Mesendoderm (in vitro differentiated cells): ENCODE results near the gene MT1A.

ENCODE experiments used
- DNase-seq: peaks from one replicate; pipeline ENCODE4 v3.0.0; 2013
- H2AK5ac ChIP-seq: 2 replicates; pipeline ENCODE4 v1.6.1; 2013; ENCODE audit warnings: low read length, inconsistent platforms
- H2BK120ac ChIP-seq: 2 replicates; pipeline ENCODE4 v1.6.1; 2013; ENCODE audit warnings: low read depth, mild to moderate bottlenecking, low read length, moderate library complexity, mixed read lengths
- H2BK15ac ChIP-seq: replicated peaks from 2 replicates; pipeline ENCODE4 v1.6.1; 2013; ENCODE audit warnings: low read depth, mild to moderate bottlenecking, moderate library complexity
- H2BK5ac ChIP-seq: 2 replicates; pipeline ENCODE4 v1.6.1; 2013; ENCODE audit warnings: low read length, inconsistent platforms
- H3K18ac ChIP-seq: 2 replicates; pipeline ENCODE4 v1.6.1; 2013; ENCODE audit warnings: mild to moderate bottlenecking, low read length, mixed read lengths
- H3K23ac ChIP-seq: one replicate; pipeline ENCODE4 v1.6.1; 2013; ENCODE audit warnings: low read length
- H3K27ac ChIP-seq: 2 replicates; pipeline ENCODE4 v1.5.1; 2013; ENCODE audit warnings: low read depth, mild to moderate bottlenecking, inconsistent platforms, low read length, moderate library complexity
- H3K27me3 ChIP-seq: 2 replicates; pipeline ENCODE4 v1.6.1; 2013; ENCODE audit warnings: low read length, control low read depth, mild to moderate bottlenecking, inconsistent platforms; ENCODE audit not compliant: insufficient read depth, poor library complexity
- H3K36me3 ChIP-seq: 2 replicates; pipeline ENCODE4 v1.6.1; 2013; ENCODE audit warnings: low read length, inconsistent platforms; ENCODE audit not compliant: control insufficient read depth, insufficient read depth
- H3K4ac ChIP-seq: one replicate; pipeline ENCODE4 v1.6.1; 2013; ENCODE audit warnings: low read depth, mild to moderate bottlenecking, low read length, moderate library complexity
- H3K4me1 ChIP-seq: 2 replicates; pipeline ENCODE4 v1.6.1; 2013; ENCODE audit warnings: low read depth, low read length, inconsistent platforms; ENCODE audit not compliant: control insufficient read depth
- H3K4me2 ChIP-seq: 2 replicates; pipeline ENCODE4 v1.6.1; 2013; ENCODE audit warnings: low read length
- H3K4me3 ChIP-seq: 2 replicates; pipeline ENCODE4 v1.5.1; 2013; ENCODE audit warnings: mild to moderate bottlenecking, low read length
- H3K56ac ChIP-seq: one replicate; pipeline ENCODE4 v1.6.1; 2013; ENCODE audit warnings: low read length
- H3K79me1 ChIP-seq: 2 replicates; pipeline ENCODE4 v1.6.1; 2013; ENCODE audit warnings: low read length, inconsistent platforms
- H3K79me2 ChIP-seq: 2 replicates; pipeline ENCODE4 v1.6.1; 2013; ENCODE audit warnings: mild to moderate bottlenecking, low read length; ENCODE audit not compliant: control insufficient read depth, insufficient read depth
- H3K9ac ChIP-seq: 2 replicates; pipeline ENCODE4 v1.6.1; 2013; ENCODE audit warnings: low read length, inconsistent platforms
- H4K5ac ChIP-seq: one replicate; pipeline ENCODE4 v1.6.1; 2013; ENCODE audit warnings: low read length
- H4K8ac ChIP-seq: one replicate; pipeline ENCODE4 v1.6.1; 2013; ENCODE audit warnings: low read depth, mild to moderate bottlenecking, control low read depth, low read length, moderate library complexity
- WGBS: extraction: QIAGEN DNeasy Blood & Tissue Kit; methylation state at CpG from one replicate; pipeline ENCODE4 v1.1.7; 2013; ENCODE audit warnings: low lambda C conversion rate, missing lambda C conversion rate; ENCODE audit not compliant: insufficient coverage; ENCODE audit errors: extremely low coverage; 5-methylcytosine and 5-hydroxymethylcytosine counted together

Gene MT1A

DNA sequence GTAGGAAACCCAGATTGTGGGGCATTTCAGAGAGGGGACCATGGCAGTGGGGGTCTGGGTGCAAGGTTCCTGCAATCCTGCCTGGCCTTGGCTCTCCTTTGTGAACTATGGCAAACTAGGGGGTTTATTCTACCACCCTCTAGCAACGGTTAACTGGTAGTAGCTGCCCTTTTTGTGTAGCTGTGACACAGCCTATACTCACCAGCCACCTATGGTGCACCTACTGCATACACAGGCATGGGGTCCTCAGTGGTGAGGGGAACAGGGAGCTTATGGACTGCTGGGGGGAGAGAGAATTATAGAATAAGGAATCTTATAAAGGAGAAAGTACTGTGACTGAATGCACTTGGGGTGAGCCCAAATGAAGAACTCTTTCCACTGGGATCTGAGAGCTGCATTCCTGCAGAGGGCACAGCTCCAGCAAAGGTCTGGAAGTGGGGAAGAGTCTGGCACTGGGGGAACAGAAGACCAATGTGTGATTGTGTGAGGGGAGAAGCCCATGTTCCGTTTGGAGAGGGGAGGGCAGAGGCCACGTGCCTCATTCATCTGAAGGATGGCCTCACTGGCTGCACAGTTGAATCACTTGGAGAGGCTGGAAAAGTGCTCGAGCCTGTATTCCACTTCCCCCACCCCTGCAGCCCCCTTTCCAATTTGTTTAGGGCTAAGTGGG, 45.9 kb downstream of the MT1A start:
- Histone ChIP-seq H3K18ac (no peak overlapping the region), H3K4me2 (no peak overlapping the region), H3K23ac (no peak overlapping the region), H3K4ac (no peak overlapping the region), H3K79me1 (no peaks in the 10 kb centered on the region), H4K8ac (no peak overlapping the region), H3K36me3 (no peaks in the 10 kb centered on the region), H3K9ac (no peak overlapping the region), H3K4me1 (peaks cover 5% of the 10 kb centered on the region), H2BK5ac (no peak overlapping the region), H3K4me3 (no peak overlapping the region), H3K27ac (no peak overlapping the region), H3K27me3 (no peaks in the 10 kb centered on the region), H3K79me2 (no peaks in the 10 kb centered on the region), H2BK120ac (no peak overlapping the region), H4K5ac (no peak overlapping the region), H3K56ac (no peak overlapping the region), H2AK5ac (no peak overlapping the region), H2BK15ac (no peak overlapping the region)
- WGBS: no CpG with 5 or more reads among the region's 4 CpGs
- DNase-seq: no peak

DNA sequence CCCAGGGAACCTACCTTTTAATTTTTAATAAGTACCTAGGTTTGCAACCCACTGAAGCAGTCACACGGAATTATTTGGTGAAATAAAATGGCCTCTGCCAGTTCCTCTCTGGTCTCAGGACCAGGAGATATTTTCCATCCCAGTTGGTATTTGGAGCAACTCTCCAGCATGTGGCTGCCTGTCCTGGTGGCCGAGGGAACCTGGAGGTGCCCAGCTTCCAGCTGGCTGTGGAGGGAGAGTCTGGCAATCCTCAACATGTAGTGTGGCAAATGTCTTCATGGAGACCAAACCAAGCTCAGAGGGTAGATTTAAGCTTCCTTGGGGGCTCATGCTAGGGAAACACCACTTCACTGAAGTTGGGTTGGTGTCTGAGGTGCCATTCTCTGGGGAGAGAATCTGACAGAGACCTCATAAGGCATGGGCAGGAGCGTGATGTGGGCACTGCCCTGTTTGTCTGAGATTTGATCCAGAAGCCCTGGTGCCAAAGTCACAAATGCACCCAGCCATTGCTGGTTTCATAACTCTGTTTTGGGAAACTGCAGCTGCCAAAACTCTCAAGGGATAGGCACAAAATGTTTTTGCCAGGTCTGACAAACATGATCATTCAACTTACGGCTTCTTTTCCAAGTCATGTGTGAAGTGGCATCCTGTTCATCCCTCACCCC, 46.6 kb downstream of the MT1A start:
- Histone ChIP-seq H3K79me1 (no peaks in the 10 kb centered on the region), H4K5ac (no peak overlapping the region), H2BK120ac (no peak overlapping the region), H2AK5ac (no peak overlapping the region), H3K56ac (no peak overlapping the region), H3K36me3 (no peaks in the 10 kb centered on the region), H3K4ac (no peak overlapping the region), H3K9ac (no peak overlapping the region), H3K4me3 (no peak overlapping the region), H3K4me1 (peaks cover 5% of the 10 kb centered on the region), H3K79me2 (no peaks in the 10 kb centered on the region), H3K23ac (no peak overlapping the region), H4K8ac (no peak overlapping the region), H3K27ac (no peak overlapping the region), H3K18ac (no peak overlapping the region), H2BK5ac (no peak overlapping the region), H3K4me2 (no peak overlapping the region), H2BK15ac (no peak overlapping the region), H3K27me3 (no peaks in the 10 kb centered on the region)
- no peak for DNase-seq
- no CpG with 5 or more reads among the region's 4 CpGs for WGBS

DNA sequence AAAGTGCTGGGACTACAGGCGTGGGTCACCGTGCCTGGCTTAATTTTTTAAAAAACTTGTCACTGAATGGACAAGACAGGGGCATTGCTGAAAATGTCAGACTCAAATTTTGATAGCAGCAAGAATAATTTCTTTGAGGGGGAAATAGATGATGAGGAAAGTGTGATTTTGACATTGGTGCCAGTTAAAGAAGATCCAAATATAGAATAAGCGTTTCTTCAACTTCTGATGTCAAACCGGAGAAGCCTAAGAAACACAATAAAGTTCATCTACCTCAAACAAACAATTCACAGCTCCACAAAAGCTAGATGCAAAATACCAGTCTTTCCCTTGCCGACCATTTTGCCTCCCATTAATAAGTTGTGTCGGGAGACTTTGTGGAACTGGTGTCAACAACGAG, 48.3 kb downstream of the MT1A start:
- Histone ChIP-seq H4K5ac (no peak overlapping the region), H3K79me2 (no peaks in the 10 kb centered on the region), H3K9ac (no peak overlapping the region), H3K4me3 (no peak overlapping the region), H2BK5ac (no peak overlapping the region), H2AK5ac (no peak overlapping the region), H4K8ac (no peak overlapping the region), H3K27ac (no peak overlapping the region), H3K18ac (no peak overlapping the region), H3K4me2 (no peak overlapping the region), H3K36me3 (no peaks in the 10 kb centered on the region), H3K4me1 (peaks cover 5% of the 10 kb centered on the region), H2BK15ac (no peak overlapping the region), H2BK120ac (no peak overlapping the region), H3K79me1 (no peaks in the 10 kb centered on the region), H3K23ac (no peak overlapping the region), H3K56ac (no peak overlapping the region), H3K4ac (no peak overlapping the region), H3K27me3 (no peaks in the 10 kb centered on the region)
- no CpG with 5 or more reads among the region's 7 CpGs for whole genome bisulfite sequencing
- no peak for DNase-seq

DNA sequence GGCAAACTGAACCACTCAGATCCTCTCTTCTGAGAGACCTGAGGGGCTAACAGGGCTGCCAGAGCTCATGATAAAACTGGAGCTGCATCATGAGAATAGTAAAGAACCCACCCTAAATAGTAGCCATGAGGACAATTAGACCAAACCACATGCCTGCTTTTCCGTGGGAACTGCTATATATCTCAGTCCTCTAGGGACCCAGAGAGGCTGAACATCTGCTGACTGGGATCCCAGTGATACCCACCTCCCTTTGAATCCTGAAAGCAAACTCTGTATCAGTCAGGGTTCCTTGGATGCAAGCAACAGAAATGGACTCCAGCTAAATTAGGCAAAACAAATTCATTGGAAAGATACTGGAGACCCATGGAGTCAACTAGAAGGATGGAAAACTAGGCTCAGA, 50.3 kb downstream of the MT1A start:
- H4K5ac ChIP-seq: no peak overlapping the region
- no peaks in the 10 kb centered on the region for H3K4me1 ChIP-seq
- H2BK15ac ChIP-seq: no peak overlapping the region
- no peak for DNase-seq
- H3K9ac ChIP-seq: no peak overlapping the region
- no peaks in the 10 kb centered on the region for H3K79me1 ChIP-seq
- H3K27me3 ChIP-seq: no peaks in the 10 kb centered on the region
- no peaks in the 10 kb centered on the region for H3K79me2 ChIP-seq
- no peak overlapping the region for H3K4me3 ChIP-seq
- no peak overlapping the region for H2AK5ac ChIP-seq
- no peaks in the 10 kb centered on the region for H3K36me3 ChIP-seq
- no peak overlapping the region for H3K23ac ChIP-seq
- no peak overlapping the region for H3K27ac ChIP-seq
- H3K18ac ChIP-seq: no peak overlapping the region
- no CpG with 5 or more reads among the region's 1 CpG for WGBS
- no peak overlapping the region for H3K4me2 ChIP-seq
- H3K4ac ChIP-seq: no peak overlapping the region
- H4K8ac ChIP-seq: no peak overlapping the region
- H2BK120ac ChIP-seq: no peak overlapping the region
- no peak overlapping the region for H3K56ac ChIP-seq
- no peak overlapping the region for H2BK5ac ChIP-seq

DNA sequence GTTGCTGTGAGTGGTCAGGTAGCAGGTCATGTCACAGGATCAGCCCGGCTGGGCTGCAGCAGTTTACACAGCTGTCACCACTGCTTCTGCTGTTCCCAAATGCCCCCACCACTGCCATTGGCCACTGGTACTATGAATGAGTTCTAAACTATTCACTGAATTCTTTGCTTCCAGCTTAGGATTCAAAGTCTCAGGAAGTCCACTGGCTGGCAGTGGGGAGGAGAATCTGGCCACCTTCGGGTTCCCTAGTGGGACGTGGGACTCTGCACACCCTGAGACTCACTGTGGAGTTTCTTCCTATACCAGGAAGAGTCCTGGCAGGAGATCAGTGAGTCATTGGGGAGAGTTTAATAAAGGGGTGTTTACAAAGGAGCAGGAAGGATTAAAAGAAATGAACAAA, 50.7 kb downstream of the MT1A start:
- H3K36me3 ChIP-seq: no peaks in the 10 kb centered on the region
- H2BK120ac ChIP-seq: no peak overlapping the region
- H3K4me2 ChIP-seq: no peak overlapping the region
- no peak overlapping the region for H2AK5ac ChIP-seq
- no peak overlapping the region for H3K23ac ChIP-seq
- H2BK15ac ChIP-seq: no peak overlapping the region
- no peak overlapping the region for H3K4ac ChIP-seq
- no peak overlapping the region for H3K56ac ChIP-seq
- H3K79me1 ChIP-seq: no peaks in the 10 kb centered on the region
- no peak overlapping the region for H4K8ac ChIP-seq
- no peak for DNase-seq
- H2BK5ac ChIP-seq: no peak overlapping the region
- no peak overlapping the region for H3K9ac ChIP-seq
- no peaks in the 10 kb centered on the region for H3K4me1 ChIP-seq
- no peaks in the 10 kb centered on the region for H3K79me2 ChIP-seq
- no peak overlapping the region for H3K27ac ChIP-seq
- no peak overlapping the region for H3K4me3 ChIP-seq
- no peaks in the 10 kb centered on the region for H3K27me3 ChIP-seq
- WGBS: no CpG with 5 or more reads among the region's 3 CpGs
- H3K18ac ChIP-seq: no peak overlapping the region
- H4K5ac ChIP-seq: no peak overlapping the region
